Smooth muscle cell (in vitro differentiated cells): ENCODE measurements around the gene DLX3. TPM values are rescaled to one million over a fixed set of nuclear protein-coding genes. Genes with fewer than 3 reads are reported as not detected.

ENCODE experiments used
- DNase-seq: peaks from one replicate; lab custom pipeline; 2025; ENCODE audit not compliant: unreplicated experiment; lab: John Stamatoyannopoulos, UW
- H2AFZ ChIP-seq: fragments of 200-600 bp; sonication (generic); 2 replicates; pipeline ENCODE4 v1.6.0; 2016; ENCODE audit warnings: antibody characterized with exemption, low read depth, mild to moderate bottlenecking
- H3F3A ChIP-seq: fragments of 200-600 bp; sonication (generic); 2 replicates; pipeline ENCODE4 v1.6.0; 2017; ENCODE audit warnings: antibody characterized with exemption, low read depth
- H3K27ac ChIP-seq: fragments of 200-600 bp; sonication (generic); 2 replicates; pipeline ENCODE4 v1.5.1; 2016; ENCODE audit warnings: low read depth, mild to moderate bottlenecking
- H3K27me3 ChIP-seq: fragments of 200-600 bp; sonication (generic); 2 replicates; pipeline ENCODE4 v1.6.1; 2016; ENCODE audit warnings: low read depth, mild to moderate bottlenecking
- H3K36me3 ChIP-seq: fragments of 200-600 bp; sonication (generic); 2 replicates; pipeline ENCODE4 v1.5.1; 2016; ENCODE audit warnings: low read depth
- H3K4me1 ChIP-seq: fragments of 200-600 bp; sonication (generic); 2 replicates; pipeline ENCODE4 v1.5.1; 2016; ENCODE audit warnings: low read depth
- H3K4me2 ChIP-seq: fragments of 200-600 bp; sonication (generic); 2 replicates; pipeline ENCODE4 v1.6.0; 2016; ENCODE audit warnings: mild to moderate bottlenecking
- H3K4me3 ChIP-seq: fragments of 200-600 bp; sonication (generic); 2 replicates; pipeline ENCODE4 v1.5.1; 2016; ENCODE audit warnings: mild to moderate bottlenecking
- H3K79me2 ChIP-seq: fragments of 200-600 bp; sonication (generic); 2 replicates; pipeline ENCODE4 v1.6.0; 2016; ENCODE audit warnings: low read depth, mild to moderate bottlenecking
- H3K9ac ChIP-seq: fragments of 200-600 bp; sonication (generic); 2 replicates; pipeline ENCODE4 v1.6.0; 2016; ENCODE audit warnings: low read depth
- H3K9me3 ChIP-seq: fragments of 200-600 bp; sonication (generic); replicated peaks from 2 replicates; pipeline ENCODE4 v1.5.1; 2016; ENCODE audit warnings: low read depth
- H4K20me1 ChIP-seq: fragments of 200-600 bp; sonication (generic); 2 replicates; pipeline ENCODE4 v1.6.0; 2016; ENCODE audit warnings: low read depth
- WGBS: methylation state at CpG from one replicate; pipeline ENCODE4 v1.1.7; 2016; ENCODE audit warnings: low lambda C conversion rate; 5-methylcytosine and 5-hydroxymethylcytosine counted together
- polyA plus RNA-seq: library from polyadenylated mRNA; unstranded; fragments of >200 nt; fragmentation: Nextera tagmentation; extraction: Ambion mirVana; gene quantifications from 2 replicates; pipeline ENCODE4 v1.2.1, GENCODE V29; 2016
- total RNA-seq: library from RNA; depleted of rRNA; stranded (reverse); fragments of >200 nt; gene quantifications from 2 replicates; pipeline ENCODE4 v1.2.3, GENCODE V29; 2014
- TF ChIP-seq, protein P1 (sequence below): fragments of 200-600 bp; sonication (generic); IDR thresholded peaks from 2 replicates; pipeline ENCODE4 v1.5.1; 2017; ENCODE audit warnings: borderline replicate concordance, mild to moderate bottlenecking, antibody characterized with exemption; ENCODE audit not compliant: insufficient read depth, poor library complexity, severe bottlenecking

The DLX3 gene
- total and polyA plus RNA-seq, 2 experiments from 2014 or later, result 1.4 to 9.7 TPM

GRCh38 chr17:49966767-49967166 lies 28.3 kb downstream of the DLX3 start:
- TF ChIP-seq, protein P1, sequence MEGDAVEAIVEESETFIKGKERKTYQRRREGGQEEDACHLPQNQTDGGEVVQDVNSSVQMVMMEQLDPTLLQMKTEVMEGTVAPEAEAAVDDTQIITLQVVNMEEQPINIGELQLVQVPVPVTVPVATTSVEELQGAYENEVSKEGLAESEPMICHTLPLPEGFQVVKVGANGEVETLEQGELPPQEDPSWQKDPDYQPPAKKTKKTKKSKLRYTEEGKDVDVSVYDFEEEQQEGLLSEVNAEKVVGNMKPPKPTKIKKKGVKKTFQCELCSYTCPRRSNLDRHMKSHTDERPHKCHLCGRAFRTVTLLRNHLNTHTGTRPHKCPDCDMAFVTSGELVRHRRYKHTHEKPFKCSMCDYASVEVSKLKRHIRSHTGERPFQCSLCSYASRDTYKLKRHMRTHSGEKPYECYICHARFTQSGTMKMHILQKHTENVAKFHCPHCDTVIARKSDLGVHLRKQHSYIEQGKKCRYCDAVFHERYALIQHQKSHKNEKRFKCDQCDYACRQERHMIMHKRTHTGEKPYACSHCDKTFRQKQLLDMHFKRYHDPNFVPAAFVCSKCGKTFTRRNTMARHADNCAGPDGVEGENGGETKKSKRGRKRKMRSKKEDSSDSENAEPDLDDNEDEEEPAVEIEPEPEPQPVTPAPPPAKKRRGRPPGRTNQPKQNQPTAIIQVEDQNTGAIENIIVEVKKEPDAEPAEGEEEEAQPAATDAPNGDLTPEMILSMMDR, result no peak
- 51% methylated on average over 3 of the region's 3 CpGs for WGBS
- no peak for DNase-seq
- H3K79me2 ChIP-seq, result no peaks in the 10 kb centered on the region
- H3K36me3 ChIP-seq, result no peaks in the 10 kb centered on the region
- H3K4me3 ChIP-seq, result no peak overlapping the region
- H3K9ac ChIP-seq, result no peak overlapping the region
- H2AFZ ChIP-seq, result no peak overlapping the region
- no peak overlapping the region for H3K27ac ChIP-seq
- peaks cover 41% of the 10 kb centered on the region for H3K4me1 ChIP-seq
- peaks cover 99% of the 10 kb centered on the region for H3K27me3 ChIP-seq
- H3K9me3 ChIP-seq, result no peaks in the 10 kb centered on the region
- no peaks in the 10 kb centered on the region for H4K20me1 ChIP-seq
- H3K4me2 ChIP-seq, result no peak overlapping the region
- H3F3A ChIP-seq, result no peaks in the 10 kb centered on the region

- WGBS, result 4% methylated on average over 15 of the region's 16 CpGs
- TF ChIP-seq, protein P1, result no peak
- H3F3A ChIP-seq, result no peaks in the 10 kb centered on the region
Observed at GRCh38 chr17:49965524-49965909, 29.5 kb downstream of the DLX3 start.

GRCh38 chr17:49964769-49965523 lies 30.1 kb downstream of the DLX3 start:
- H4K20me1 ChIP-seq, result no peaks in the 10 kb centered on the region
- H3K36me3 ChIP-seq, result no peaks in the 10 kb centered on the region
- WGBS, result 3% methylated on average over 52 of the region's 52 CpGs
- H3K4me2 ChIP-seq, result peak overlapping the region; percentile 52
- peaks cover 37% of the 10 kb centered on the region for H3K4me1 ChIP-seq
- H3K27me3 ChIP-seq, result peaks cover 88% of the 10 kb centered on the region
- no peaks in the 10 kb centered on the region for H3K79me2 ChIP-seq
- H3K9me3 ChIP-seq, result no peaks in the 10 kb centered on the region
- DNase-seq, result no peak
- TF ChIP-seq, protein P1, result no peak
- H3K9ac ChIP-seq, result no peak overlapping the region
- no peaks in the 10 kb centered on the region for H3F3A ChIP-seq
- no peak overlapping the region for H2AFZ ChIP-seq
- no peak overlapping the region for H3K27ac ChIP-seq
- H3K4me3 ChIP-seq, result no peak overlapping the region

More at GRCh38 chr17:49965524-49965909, 29.5 kb downstream of the DLX3 start:
- Histone ChIP-seq H3K4me2 (no peak overlapping the region), H3K27me3 (peaks cover 93% of the 10 kb centered on the region), H3K4me1 (peaks cover 37% of the 10 kb centered on the region), H3K36me3 (no peaks in the 10 kb centered on the region), H3K79me2 (no peaks in the 10 kb centered on the region), H2AFZ (no peak overlapping the region), H4K20me1 (no peaks in the 10 kb centered on the region), H3K9ac (no peak overlapping the region), H3K27ac (no peak overlapping the region), H3K9me3 (no peaks in the 10 kb centered on the region), H3K4me3 (no peak overlapping the region)
- no peak for DNase-seq
